Measurements from ENCODE around the gene ZNF467.
A peak's percentile ranks its signal among the peaks of the same experiment; 100 is the strongest.

Gene ZNF467

GRCh38 chr7:149762089-149762488 is 11.3 kb downstream of the ZNF467 start:
- 79% methylated on average over 3 of the region's 4 CpGs for WGBS (ENCODE audit: insufficient coverage)
- H3K36me3 ChIP-seq (ENCODE audit: control insufficient read depth in 4 of 4, insufficient read depth in 4 of 4, low read length in 3 of 4) = peaks cover 0 to 27% (median 12%) of the 10 kb centered on the region in 4 experiments

GRCh38 chr7:149761307-149761706 is 12.1 kb downstream of the ZNF467 start:
- Histone ChIP-seq H3K9me3 (ENCODE audit: control extremely low read depth in 1 of 5, control insufficient read depth in 4 of 5, insufficient read depth in 2 of 5, low read depth in 1 of 5, low read length in 4 of 5) (no peaks in the 10 kb centered on the region), H3K27ac (ENCODE audit: insufficient read depth in 1 of 2, low read depth in 1 of 2, low read length in 2 of 2, poor library complexity in 1 of 2, severe bottlenecking in 2 of 2) (no peak overlapping the region), H3K36me3 (ENCODE audit: control insufficient read depth in 4 of 4, insufficient read depth in 4 of 4, low read length in 3 of 4) (peaks cover 0 to 21% (median 11%) of the 10 kb centered on the region in 4 experiments), H3K4me3 (ENCODE audit: control insufficient read depth in 1 of 7, extremely low read depth in 1 of 7, insufficient read depth in 4 of 7, low read depth in 2 of 7, low read length in 6 of 7) (no peak overlapping the region), H3K4me1 (ENCODE audit: control extremely low read depth in 1 of 4, control insufficient read depth in 4 of 4, insufficient read depth in 4 of 4, low read length in 3 of 4) (no peaks in the 10 kb centered on the region), H3K27me3 (replicated peaks in 2 of 5; ENCODE audit: control insufficient read depth in 4 of 5, insufficient read depth in 5 of 5, low read length in 4 of 5) (no peaks in the 10 kb centered on the region)
- CTCF ChIA-PET = interaction anchor here (1.8 kb wide), 1 partner anchor 14 kb away, joined by 5 read pairs; no protein-coding TSS in a partner anchor
- POLR2A ChIA-PET = no interaction called here
- 87% methylated on average over 4 of the region's 5 CpGs for WGBS (ENCODE audit: insufficient coverage)
- no peak for DNase-seq

More at GRCh38 chr7:149762089-149762488, 11.3 kb downstream of the ZNF467 start:
- no peaks in the 10 kb centered on the region for H3K9me3 ChIP-seq (ENCODE audit: control extremely low read depth in 1 of 5, control insufficient read depth in 4 of 5, insufficient read depth in 2 of 5, low read depth in 1 of 5, low read length in 4 of 5)
- no peaks in the 10 kb centered on the region for H3K4me1 ChIP-seq (ENCODE audit: control extremely low read depth in 1 of 4, control insufficient read depth in 4 of 4, insufficient read depth in 4 of 4, low read length in 3 of 4)
- ChIA-PET POLR2A (no interaction called here), CTCF (interaction anchor here (1.8 kb wide), 1 partner anchor 13 kb away, joined by 5 read pairs; no protein-coding TSS in a partner anchor)
- no peaks in the 10 kb centered on the region for H3K27me3 ChIP-seq (replicated peaks in 2 of 5; ENCODE audit: control insufficient read depth in 4 of 5, insufficient read depth in 5 of 5, low read length in 4 of 5)
- no peak overlapping the region for H3K4me3 ChIP-seq (ENCODE audit: control insufficient read depth in 1 of 7, extremely low read depth in 1 of 7, insufficient read depth in 4 of 7, low read depth in 2 of 7, low read length in 6 of 7)
- H3K27ac ChIP-seq (ENCODE audit: insufficient read depth in 1 of 2, low read depth in 1 of 2, low read length in 2 of 2, poor library complexity in 1 of 2, severe bottlenecking in 2 of 2) = no peak overlapping the region
- no peak for DNase-seq

GRCh38 chr7:149760538-149760937 is 12.8 kb downstream of the ZNF467 start:
- Histone ChIP-seq H3K27me3 (replicated peaks in 2 of 5; ENCODE audit: control insufficient read depth in 4 of 5, insufficient read depth in 5 of 5, low read length in 4 of 5) (no peaks in the 10 kb centered on the region), H3K27ac (ENCODE audit: insufficient read depth in 1 of 2, low read depth in 1 of 2, low read length in 2 of 2, poor library complexity in 1 of 2, severe bottlenecking in 2 of 2) (no peak overlapping the region), H3K36me3 (ENCODE audit: control insufficient read depth in 4 of 4, insufficient read depth in 4 of 4, low read length in 3 of 4) (peaks cover 0 to 15% (median 7%) of the 10 kb centered on the region in 4 experiments), H3K9me3 (ENCODE audit: control extremely low read depth in 1 of 5, control insufficient read depth in 4 of 5, insufficient read depth in 2 of 5, low read depth in 1 of 5, low read length in 4 of 5) (no peaks in the 10 kb centered on the region), H3K4me3 (ENCODE audit: control insufficient read depth in 1 of 7, extremely low read depth in 1 of 7, insufficient read depth in 4 of 7, low read depth in 2 of 7, low read length in 6 of 7) (no peak overlapping the region), H3K4me1 (ENCODE audit: control extremely low read depth in 1 of 4, control insufficient read depth in 4 of 4, insufficient read depth in 4 of 4, low read length in 3 of 4) (peaks cover 0 to under 1% (median 0%) of the 10 kb centered on the region in 4 experiments)
- CTCF ChIA-PET = no interaction called here
- no peak for DNase-seq
- POLR2A ChIA-PET = no interaction called here
- 100% methylated on average over 2 of the region's 6 CpGs for WGBS (ENCODE audit: insufficient coverage)

GRCh38 chr7:149759093-149759860 is 14.1 kb downstream of the ZNF467 start:
- H3K4me3 ChIP-seq (ENCODE audit: control insufficient read depth in 1 of 7, extremely low read depth in 1 of 7, insufficient read depth in 4 of 7, low read depth in 2 of 7, low read length in 6 of 7) = no peak overlapping the region
- H3K27ac ChIP-seq (ENCODE audit: insufficient read depth in 1 of 2, low read depth in 1 of 2, low read length in 2 of 2, poor library complexity in 1 of 2, severe bottlenecking in 2 of 2) = no peak overlapping the region
- ChIA-PET CTCF (interaction anchor here (1.0 to 1.4 kb wide), 2 partner anchors 10 to 89 kb away, joined by 3 to 7 read pairs; no protein-coding TSS in a partner anchor), POLR2A (no interaction called here)
- H3K27me3 ChIP-seq (replicated peaks in 2 of 5; ENCODE audit: control insufficient read depth in 4 of 5, insufficient read depth in 5 of 5, low read length in 4 of 5) = no peaks in the 10 kb centered on the region
- 93% methylated on average over 11 of the region's 12 CpGs for WGBS (ENCODE audit: insufficient coverage)
- H3K4me1 ChIP-seq (ENCODE audit: control extremely low read depth in 1 of 4, control insufficient read depth in 4 of 4, insufficient read depth in 4 of 4, low read length in 3 of 4) = peaks cover 0 to 6% (median 2%) of the 10 kb centered on the region in 4 experiments
- no peaks in the 10 kb centered on the region for H3K9me3 ChIP-seq (ENCODE audit: control extremely low read depth in 1 of 5, control insufficient read depth in 4 of 5, insufficient read depth in 2 of 5, low read depth in 1 of 5, low read length in 4 of 5)
- H3K36me3 ChIP-seq (ENCODE audit: control insufficient read depth in 4 of 4, insufficient read depth in 4 of 4, low read length in 3 of 4) = peaks cover 0 to 5% (median under 1%) of the 10 kb centered on the region in 4 experiments
- DNase-seq = no peak

GRCh38 chr7:149753375-149754233 is 19.8 kb downstream of the ZNF467 start:
- POLR2A ChIA-PET = no interaction called here
- CTCF ChIA-PET = no interaction called here
- peak in 2 of 3 donors; percentile 23 to 24 for DNase-seq
- no peaks in the 10 kb centered on the region for H3K27me3 ChIP-seq (replicated peaks in 2 of 5; ENCODE audit: control insufficient read depth in 4 of 5, insufficient read depth in 5 of 5, low read length in 4 of 5)
- H3K36me3 ChIP-seq (ENCODE audit: control insufficient read depth in 4 of 4, insufficient read depth in 4 of 4, low read length in 3 of 4) = no peaks in the 10 kb centered on the region
- WGBS (ENCODE audit: insufficient coverage) = 88% methylated on average over 20 of the region's 20 CpGs
- peaks cover 0 to 4% (median 0%) of the 10 kb centered on the region in 5 experiments for H3K9me3 ChIP-seq (ENCODE audit: control extremely low read depth in 1 of 5, control insufficient read depth in 4 of 5, insufficient read depth in 2 of 5, low read depth in 1 of 5, low read length in 4 of 5)
- H3K4me1 ChIP-seq (ENCODE audit: control extremely low read depth in 1 of 4, control insufficient read depth in 4 of 4, insufficient read depth in 4 of 4, low read length in 3 of 4) = peaks cover 0 to 22% (median 7%) of the 10 kb centered on the region in 4 experiments
- H3K27ac ChIP-seq (ENCODE audit: insufficient read depth in 1 of 2, low read depth in 1 of 2, low read length in 2 of 2, poor library complexity in 1 of 2, severe bottlenecking in 2 of 2) = no peak overlapping the region
- H3K4me3 ChIP-seq (ENCODE audit: control insufficient read depth in 1 of 7, extremely low read depth in 1 of 7, insufficient read depth in 4 of 7, low read depth in 2 of 7, low read length in 6 of 7) = no peak overlapping the region

- peaks cover 0 to 4% (median 0%) of the 10 kb centered on the region in 5 experiments for H3K9me3 ChIP-seq (ENCODE audit: control extremely low read depth in 1 of 5, control insufficient read depth in 4 of 5, insufficient read depth in 2 of 5, low read depth in 1 of 5, low read length in 4 of 5)
- DNase-seq = no peak
- H3K27me3 ChIP-seq (replicated peaks in 2 of 5; ENCODE audit: control insufficient read depth in 4 of 5, insufficient read depth in 5 of 5, low read length in 4 of 5) = no peaks in the 10 kb centered on the region
- no peaks in the 10 kb centered on the region for H3K36me3 ChIP-seq (ENCODE audit: control insufficient read depth in 4 of 4, insufficient read depth in 4 of 4, low read length in 3 of 4)
- 6% methylated on average over 5 of the region's 5 CpGs for WGBS (ENCODE audit: insufficient coverage)
- no peak overlapping the region for H3K4me3 ChIP-seq (ENCODE audit: control insufficient read depth in 1 of 7, extremely low read depth in 1 of 7, insufficient read depth in 4 of 7, low read depth in 2 of 7, low read length in 6 of 7)
- POLR2A ChIA-PET = no interaction called here
- peaks cover 0 to 22% (median 7%) of the 10 kb centered on the region in 4 experiments for H3K4me1 ChIP-seq (ENCODE audit: control extremely low read depth in 1 of 4, control insufficient read depth in 4 of 4, insufficient read depth in 4 of 4, low read length in 3 of 4)
- H3K27ac ChIP-seq (ENCODE audit: insufficient read depth in 1 of 2, low read depth in 1 of 2, low read length in 2 of 2, poor library complexity in 1 of 2, severe bottlenecking in 2 of 2) = no peak overlapping the region
- CTCF ChIA-PET = interaction anchor here (0.6 to 1.2 kb wide), 3 partner anchors 13 to 380 kb away, joined by 4 to 6 read pairs (median 4); no protein-coding TSS in a partner anchor
Observed at GRCh38 chr7:149752646-149753045, 20.7 kb downstream of the ZNF467 start.

Data from common myeloid progenitor, CD34-positive (primary cell).